ENCODE results near the gene RHCE. TPM values are rescaled to one million over a fixed set of nuclear protein-coding genes. Genes with fewer than 3 reads are reported as not detected.

RHCE gene
- total and polyA plus RNA-seq, 2 of the 8 experiments (the other 6 are each of a cell fraction or from before 2014, with no cell fraction given): 0.23 to 0.50 TPM

GRCh38 chr1:25460020-25460419 lies 39.4 kb upstream of the RHCE start:
- Histone ChIP-seq H2BK12ac (ENCODE audit: low read depth, low read length) (no peak overlapping the region), H3K79me1 (ENCODE audit: low read depth, low read length) (no peaks in the 10 kb centered on the region), H4K20me1 (replicated peaks in 1 of 2; ENCODE audit: control insufficient read depth in 1 of 2, insufficient read depth in 2 of 2, low read length in 2 of 2) (peaks cover 0 to 5% of the 10 kb centered on the region in 2 experiments), H3K14ac (ENCODE audit: insufficient read length) (no peak overlapping the region), H3K4me1 (replicated peaks in 1 of 4; ENCODE audit: control insufficient read depth in 3 of 4, insufficient read depth in 4 of 4, low read length in 3 of 4) (no peaks in the 10 kb centered on the region), H3K4ac (replicated peaks; ENCODE audit: insufficient read length, low read depth, low read length) (no peak overlapping the region), H3K23ac (ENCODE audit: insufficient read length) (no peak overlapping the region), H2AFZ (ENCODE audit: low read length) (no peak overlapping the region), H2AK5ac (ENCODE audit: low read depth, low read length) (no peak overlapping the region), H3K23me2 (ENCODE audit: low read depth, low read length) (no peaks in the 10 kb centered on the region), H3K18ac (ENCODE audit: extremely low read depth, low read length) (no peak overlapping the region), H3K27me3 (replicated peaks in 1 of 4; ENCODE audit: control insufficient read depth in 3 of 4, extremely low read depth in 1 of 4, insufficient read depth in 3 of 4, low read length in 3 of 4) (no peaks in the 10 kb centered on the region), H3K79me2 (ENCODE audit: control insufficient read depth in 1 of 2, insufficient read depth in 2 of 2, low read length in 2 of 2) (no peaks in the 10 kb centered on the region), H2BK120ac (replicated peaks; ENCODE audit: low read depth, low read length) (no peak overlapping the region), H3K4me2 (ENCODE audit: insufficient read depth in 1 of 2, low read depth in 2 of 2, low read length in 2 of 2) (no peak overlapping the region), H3K56ac (replicated peaks; ENCODE audit: insufficient read length, low read depth, low read length) (no peak overlapping the region), H3K36me3 (ENCODE audit: control insufficient read depth in 2 of 4, insufficient read depth in 4 of 4, low read length in 3 of 4) (peaks cover 0 to 11% (median 5%) of the 10 kb centered on the region in 4 experiments; a peak in 4 of 8 replicates), H4K5ac (ENCODE audit: insufficient read length, low read depth, low read length) (no peak overlapping the region), H3K27ac (ENCODE audit: low read depth, low read length) (no peak overlapping the region), H3K9ac (replicated peaks in 1 of 4; ENCODE audit: extremely low read depth in 1 of 4, low read depth in 3 of 4, low read length in 3 of 4) (no peak overlapping the region), H3K9me3 (ENCODE audit: insufficient read depth in 2 of 2, low read depth in 1 of 2, low read length in 1 of 2) (no peaks in the 10 kb centered on the region), H3K4me3 (ENCODE audit: extremely low read depth in 1 of 4, insufficient read depth in 2 of 4, low read depth in 3 of 4, low read length in 4 of 4) (no peak overlapping the region), H4K91ac (replicated peaks; ENCODE audit: insufficient read length, low read length) (no peak overlapping the region), H2BK20ac (ENCODE audit: low read length) (no peak overlapping the region), H2BK15ac (ENCODE audit: low read length) (no peak overlapping the region), H2BK5ac (ENCODE audit: low read depth, low read length) (no peak overlapping the region), H4K8ac (ENCODE audit: extremely low read depth, insufficient read depth, low read length) (no peak overlapping the region)
- CTCF ChIA-PET (ENCODE audit: partially characterized antibody): interaction anchor here (1.1 kb wide), 1 partner anchor 23 kb away, joined by 4 read pairs; no protein-coding TSS in a partner anchor
- POLR2A ChIA-PET (ENCODE audit: partially characterized antibody): interaction anchor here (1.6 kb wide), 1 partner anchor 10 kb away, joined by 3 read pairs; no protein-coding TSS in a partner anchor
- FAIRE-seq (no peak), DNase-seq (ENCODE audit: low read depth in 1 of 2, low spot score in 2 of 2) (no peak)
- WGBS, 2 experiments (ENCODE audit: extremely low coverage in 1 of 2, insufficient coverage in 1 of 2, insufficient read length in 1 of 2, insufficient replicate concordance in 2 of 2, low coverage in 1 of 2, low lambda C conversion rate in 2 of 2, missing lambda C conversion rate in 1 of 2): 85% methylated on average over 3 of the region's 3 CpGs; no CpG with 5 or more reads in 1 of the 2 experiments
- TF ChIP-seq SIRT6 (IDR thresholded peaks at IDR 0.05; ENCODE audit: low read length): no peak
- no peak for TF ChIP-seq BACH1 (IDR thresholded peaks at IDR 0.05; ENCODE audit: low read length)
- no peak for TF ChIP-seq TBP (IDR thresholded peaks at IDR 0.05; ENCODE audit: low read depth, low read length)
- TF ChIP-seq JUN (IDR thresholded peaks at IDR 0.05; ENCODE audit: low read depth, low read length): no peak
- TF ChIP-seq EZH2 (IDR thresholded peaks at IDR 0.05; ENCODE audit: low read depth, low read length, severe bottlenecking): no peak
- no peak for TF ChIP-seq GABPA (IDR thresholded peaks at IDR 0.05; ENCODE audit: borderline replicate concordance, insufficient read depth, low read length)

Measured in H1 (cell line).